Hepatocyte (in vitro differentiated cells): ENCODE measurements around the gene VEGFD. TPM values are rescaled to one million over a fixed set of nuclear protein-coding genes. Genes with fewer than 3 reads are reported as not detected.
A peak's percentile ranks its signal among the peaks of the same experiment; 100 is the strongest.

Source experiments
- DNase-seq: peaks from one replicate; pipeline ENCODE4 v3.0.0-alpha.2; 2016; ENCODE audit warnings: low spot score
- H2AFZ ChIP-seq: fragments of 200-600 bp; sonication (generic); 2 replicates; pipeline ENCODE4 v1.6.0; 2016; ENCODE audit warnings: antibody characterized with exemption, mild to moderate bottlenecking
- H3K27ac ChIP-seq: fragments of 200-600 bp; sonication (generic); 2 replicates; pipeline ENCODE4 v1.5.1; 2016; ENCODE audit warnings: mild to moderate bottlenecking
- H3K27me3 ChIP-seq: fragments of 200-600 bp; sonication (generic); 2 replicates; pipeline ENCODE4 v1.6.1; 2016
- H3K36me3 ChIP-seq: fragments of 200-600 bp; sonication (generic); replicated peaks from 2 replicates; pipeline ENCODE4 v1.5.1; 2016; ENCODE audit warnings: low read depth; ENCODE audit not compliant: insufficient read depth
- H3K4me1 ChIP-seq: fragments of 200-600 bp; sonication (generic); 2 replicates; pipeline ENCODE4 v1.5.1; 2016; ENCODE audit warnings: mild to moderate bottlenecking, moderate library complexity; ENCODE audit not compliant: insufficient read depth
- H3K4me2 ChIP-seq: fragments of 200-600 bp; sonication (generic); 2 replicates; pipeline ENCODE4 v1.6.0; 2016
- H3K4me3 ChIP-seq: fragments of 200-600 bp; sonication (generic); 2 replicates; pipeline ENCODE4 v1.5.1; 2016; ENCODE audit warnings: mild to moderate bottlenecking
- H3K79me2 ChIP-seq: fragments of 200-600 bp; sonication (generic); 2 replicates; pipeline ENCODE4 v1.6.0; 2017; ENCODE audit warnings: mild to moderate bottlenecking
- H3K9me2 ChIP-seq: fragments of 200-600 bp; sonication (generic); replicated peaks from 2 replicates; pipeline ENCODE4 v1.6.0; 2017; ENCODE audit warnings: mild to moderate bottlenecking; ENCODE audit not compliant: insufficient read depth
- H3K9me3 ChIP-seq: fragments of 200-600 bp; sonication (generic); 2 replicates; pipeline ENCODE4 v1.5.1; 2016; ENCODE audit warnings: low read depth, mild to moderate bottlenecking
- H4K20me1 ChIP-seq: fragments of 200-600 bp; sonication (generic); 2 replicates; pipeline ENCODE4 v1.6.0; 2016; ENCODE audit warnings: mild to moderate bottlenecking; ENCODE audit not compliant: insufficient read depth, poor library complexity, severe bottlenecking
- CTCF ChIP-seq: fragments of 200-600 bp; sonication (generic); IDR thresholded peaks from 2 replicates; pipeline ENCODE4 v1.5.1; 2016; ENCODE audit warnings: antibody characterized with exemption, mild to moderate bottlenecking; ENCODE audit not compliant: poor library complexity
- EZH2 ChIP-seq: fragments of 200-600 bp; sonication (generic); IDR thresholded peaks from 2 replicates; pipeline ENCODE4 v1.6.1; 2016; ENCODE audit warnings: antibody characterized with exemption, mild to moderate bottlenecking, borderline replicate concordance
- EZH2phosphoT487 ChIP-seq: fragments of 200-600 bp; sonication (generic); IDR thresholded peaks from one replicate; pipeline ENCODE4 v1.6.1; 2018; ENCODE audit warnings: antibody characterized with exemption, mild to moderate bottlenecking, low read depth, moderate library complexity; ENCODE audit not compliant: unreplicated experiment, severe bottlenecking
- WGBS: methylation state at CpG from one replicate; pipeline ENCODE4 v1.1.6; 2016; ENCODE audit warnings: low lambda C conversion rate; ENCODE audit errors: missing lambda C conversion rate; 5-methylcytosine and 5-hydroxymethylcytosine counted together
- polyA plus RNA-seq: library from polyadenylated mRNA; unstranded; fragments of >200 nt; fragmentation: Nextera tagmentation; extraction: Ambion mirVana; gene quantifications from 2 replicates; pipeline ENCODE4 v1.2.1, GENCODE V29; 2016
- total RNA-seq: library from RNA; depleted of rRNA; stranded (reverse); fragments of >200 nt; gene quantifications from 2 replicates; pipeline ENCODE4 v1.2.3, GENCODE V29; 2014

The VEGFD gene
- total and polyA plus RNA-seq, 2 experiments from 2014 or later = 0.39 to 0.80 TPM

- H3K36me3 ChIP-seq = no peaks in the 10 kb centered on the region
- H3K9me2 ChIP-seq = no peaks in the 10 kb centered on the region
- DNase-seq = no peak
- no peak overlapping the region for H2AFZ ChIP-seq
- no peak overlapping the region for H3K4me2 ChIP-seq
- H3K9me3 ChIP-seq = no peaks in the 10 kb centered on the region
- H3K27ac ChIP-seq = no peak overlapping the region
- no peak for TF ChIP-seq EZH2phosphoT487
- TF ChIP-seq CTCF = no peak
- H4K20me1 ChIP-seq = no peaks in the 10 kb centered on the region
- H3K4me3 ChIP-seq = no peak overlapping the region
- H3K27me3 ChIP-seq = no peaks in the 10 kb centered on the region
- H3K79me2 ChIP-seq = no peaks in the 10 kb centered on the region
- H3K4me1 ChIP-seq = peaks cover 3% of the 10 kb centered on the region
Observed at GRCh38 chrX:15410430-15410829, 26.2 kb upstream of the VEGFD start.

GRCh38 chrX:15405846-15406245, 21.6 kb upstream of the VEGFD start:
- Histone ChIP-seq H3K4me2 (no peak overlapping the region), H3K79me2 (no peaks in the 10 kb centered on the region), H3K9me3 (no peaks in the 10 kb centered on the region), H4K20me1 (no peaks in the 10 kb centered on the region), H3K9me2 (no peaks in the 10 kb centered on the region), H3K36me3 (no peaks in the 10 kb centered on the region), H3K4me3 (no peak overlapping the region), H3K4me1 (peaks cover 3% of the 10 kb centered on the region), H2AFZ (no peak overlapping the region), H3K27me3 (no peaks in the 10 kb centered on the region), H3K27ac (no peak overlapping the region)
- TF ChIP-seq EZH2phosphoT487 (no peak), CTCF (no peak), EZH2 (no peak)
- peak; percentile 8 for DNase-seq
- 82% methylated on average over 3 of the region's 3 CpGs for WGBS

GRCh38 chrX:15404401-15405096, 20.3 kb upstream of the VEGFD start:
- H3K9me3 ChIP-seq = no peaks in the 10 kb centered on the region

More at GRCh38 chrX:15404401-15405096, 20.3 kb upstream of the VEGFD start:
- no peak overlapping the region for H3K27ac ChIP-seq
- H3K4me3 ChIP-seq = no peak overlapping the region
- WGBS = 79% methylated on average over 7 of the region's 7 CpGs
- H3K4me2 ChIP-seq = no peak overlapping the region
- H3K9me2 ChIP-seq = no peaks in the 10 kb centered on the region
- peaks cover 3% of the 10 kb centered on the region for H3K4me1 ChIP-seq
- no peak for TF ChIP-seq CTCF
- TF ChIP-seq EZH2phosphoT487 = no peak
- no peak for TF ChIP-seq EZH2
- no peaks in the 10 kb centered on the region for H3K79me2 ChIP-seq
- DNase-seq = peak; percentile 3
- no peaks in the 10 kb centered on the region for H4K20me1 ChIP-seq
- no peak overlapping the region for H2AFZ ChIP-seq
- no peaks in the 10 kb centered on the region for H3K27me3 ChIP-seq
- no peaks in the 10 kb centered on the region for H3K36me3 ChIP-seq
